H1 (cell line): ENCODE results near the gene PDZD2. TPM values are rescaled to one million over a fixed set of nuclear protein-coding genes. Genes with fewer than 3 reads are reported as not detected.

ENCODE experiments used
- ATF3 ChIP-seq: IDR thresholded peaks from 2 replicates; pipeline ENCODE4 v1.6.1; 2011; ENCODE audit warnings: low read depth, mild to moderate bottlenecking, low read length; ENCODE audit not compliant: insufficient read depth
- CBX8 ChIP-seq: fragments of 300-800, 300-1000 bp; sonication (generic); IDR thresholded peaks from 2 replicates; pipeline ENCODE4 v1.7.1; 2016; ENCODE audit warnings: low read depth, low read length, borderline replicate concordance
- CHD2 ChIP-seq: IDR thresholded peaks from 2 replicates; pipeline ENCODE4 v1.6.1; 2012; ENCODE audit warnings: low read length, improper control_type of control experiment
- CREB1 ChIP-seq: IDR thresholded peaks from 2 replicates; pipeline ENCODE4 v1.6.1; 2012; ENCODE audit warnings: inconsistent platforms
- EGR1 ChIP-seq: IDR thresholded peaks from 2 replicates; pipeline ENCODE4 v1.6.1; 2011; ENCODE audit warnings: low read depth, low read length, borderline replicate concordance
- HDAC2 ChIP-seq, 2 experiments: fragments of 300-600 bp in 1 of 2; sonication (generic) in 1 of 2; IDR thresholded peaks; 2 replicates each; pipeline ENCODE4 v1.6.1; 2011 to 2012; ENCODE audit warnings: low read depth in 2 of 2, low read length in 2 of 2, mild to moderate bottlenecking in 2 of 2, moderate library complexity in 2 of 2, borderline replicate concordance in 1 of 2, inconsistent platforms in 1 of 2
- KDM4A ChIP-seq: IDR thresholded peaks from one replicate; pipeline ENCODE4 v1.7.1; 2012; ENCODE audit warnings: low read depth, mild to moderate bottlenecking, moderate library complexity, low read length, inconsistent platforms; ENCODE audit not compliant: severe bottlenecking
- SIRT6 ChIP-seq: IDR thresholded peaks from one replicate; pipeline ENCODE4 v1.7.1; 2012; ENCODE audit warnings: low read length, inconsistent platforms
- SRF ChIP-seq: IDR thresholded peaks from 2 replicates; pipeline ENCODE4 v1.6.1; 2011; ENCODE audit warnings: mild to moderate bottlenecking, low read depth, low read length, moderate library complexity
- polyA plus RNA-seq, 7 experiments: library from polyadenylated mRNA; depleted of rRNA in 3 of 7; stranded (reverse) in 5 of 7; unstranded in 2 of 7; fragments of >200 nt in 5 of 7; fragments of 200-250 nt in 2 of 7; gene quantifications; 1 replicate in 5 of 7; 2 replicates in 1 of 7; 4 replicates in 1 of 7; pipeline versions ENCODE4 v1.2.1 to v1.2.3, GENCODE V29; 2011 to 2013; ENCODE audit warnings: missing spikeins in 2 of 7, mixed read lengths in 2 of 7
- total RNA-seq: library from RNA; stranded (reverse); fragmentation: NEBNext Ultra II Directional; extraction: Animal tissue kit (Norgen Biotek cat#: 25700); gene quantifications from 2 replicates; pipeline ENCODE4 v1.2.1, GENCODE V29; 2021

The PDZD2 gene
- total and polyA plus RNA-seq, 2 of the 8 experiments (the other 6 are each of a cell fraction or from before 2014, with no cell fraction given), result 1.2 to 6.8 TPM

- TF ChIP-seq KDM4A, result no peak
- TF ChIP-seq CREB1, result no peak
- no peak for TF ChIP-seq ATF3
- no peak for TF ChIP-seq HDAC2 (IDR thresholded peaks at IDR 0.05; ENCODE audit: borderline replicate concordance in 1 of 2, low read depth in 2 of 2, low read length in 2 of 2)
- TF ChIP-seq CHD2, result no peak
- TF ChIP-seq SRF, result no peak
- no peak for TF ChIP-seq EGR1
- no peak for TF ChIP-seq CBX8
- TF ChIP-seq SIRT6, result no peak
These were observed 463.5 kb downstream of the PDZD2 start (continued) for GRCh38 chr5:32102254-32102986.
